NCI-H82 treated with DMSO at 0.1 percent for 48 hours (cell line): Measurements from ENCODE around the gene AGBL5.

Source experiments
- DNase-seq: peaks from one replicate; lab custom pipeline; 2025; ENCODE audit not compliant: unreplicated experiment; lab: John Stamatoyannopoulos, UW

AGBL5 gene

GRCh38 chr2:27077231-27077630 lies 25.8 kb downstream of the AGBL5 start:
- DNase-seq = no peak

GRCh38 chr2:27078267-27079194 lies 27.1 kb downstream of the AGBL5 start, which contains the start of gene EMILIN1:
Gene EMILIN1, plus strand, starts transcription at chr2:27078615. Its CDS starts 451 bp downstream, at chr2:27079066.
- DNase-seq = no peak

GRCh38 chr2:27079233-27080139 lies 28.0 kb downstream of the AGBL5 start:
- DNase-seq = no peak

GRCh38 chr2:27080140-27080469 lies 28.6 kb downstream of the AGBL5 start:
- DNase-seq = no peak

GRCh38 chr2:27080603-27080936 lies 29.1 kb downstream of the AGBL5 start:
- DNase-seq = no peak

GRCh38 chr2:27081984-27082772 lies 30.7 kb downstream of the AGBL5 start:
- no peak for DNase-seq

GRCh38 chr2:27082773-27083409 lies 31.4 kb downstream of the AGBL5 start:
- DNase-seq = no peak

- no peak for DNase-seq
These were observed 32.2 kb downstream of the AGBL5 start for GRCh38 chr2:27083410-27084296.

- no peak for DNase-seq
These were observed 33.0 kb downstream of the AGBL5 start for GRCh38 chr2:27084297-27085061.

GRCh38 chr2:27085062-27085672 lies 33.7 kb downstream of the AGBL5 start:
- no peak for DNase-seq

- no peak for DNase-seq
These were observed 34.2 kb downstream of the AGBL5 start for GRCh38 chr2:27085673-27086089.

- DNase-seq = peak; percentile 77
These were observed 34.7 kb downstream of the AGBL5 start for GRCh38 chr2:27086090-27086723.

- DNase-seq = no peak
These were observed 35.5 kb downstream of the AGBL5 start, which contains the start of gene KHK for GRCh38 chr2:27086724-27087593. Gene KHK, plus strand, starts transcription at chr2:27086772. Its CDS starts 488 bp downstream, at chr2:27087260.

GRCh38 chr2:27087823-27088410 lies 36.4 kb downstream of the AGBL5 start:
- no peak for DNase-seq

GRCh38 chr2:27088634-27089033 lies 37.2 kb downstream of the AGBL5 start:
- no peak for DNase-seq

- no peak for DNase-seq
These were observed 37.9 kb downstream of the AGBL5 start for GRCh38 chr2:27089111-27089954.
